ENCODE data around the gene ITSN1. TPM values are rescaled to one million over a fixed set of nuclear protein-coding genes. Genes with fewer than 3 reads are reported as not detected.

Gene ITSN1
- total and polyA plus RNA-seq, 7 donors = 10.8 to 45.4 (median 35.7) TPM

GRCh38 chr21:33774551-33774950 lies 132.2 kb downstream of the ITSN1 start:
- H3K36me3 ChIP-seq = peaks cover 9 to 63% (median 21%) of the 10 kb centered on the region in 4 donors
- peaks cover 0 to 3% (median 0%) of the 10 kb centered on the region in 4 donors for H3K4me1 ChIP-seq
- no peak overlapping the region for H3K27ac ChIP-seq
- no peaks in the 10 kb centered on the region for H3K27me3 ChIP-seq
- H3K9me3 ChIP-seq = peaks cover 0 to 4% (median 0%) of the 10 kb centered on the region in 4 donors
- 83 to 88% methylated on average over 4 of the region's 4 CpGs for WGBS, 2 donors
- H3K4me3 ChIP-seq = no peak overlapping the region
- no peak for TF ChIP-seq POLR2A (IDR thresholded peaks at IDR 0.05)
- no peak for TF ChIP-seq POLR2AphosphoS5 (IDR thresholded peaks at IDR 0.05)
- intact Hi-C loops (cut with DNase I) = no loop called here
- DNase-seq = no peak

- peaks cover 9 to 65% (median 21%) of the 10 kb centered on the region in 4 donors for H3K36me3 ChIP-seq
- DNase-seq = no peak
- intact Hi-C loops (cut with DNase I) = no loop called here
- no peak overlapping the region for H3K4me3 ChIP-seq
- H3K9me3 ChIP-seq = peaks cover 0 to 4% (median 0%) of the 10 kb centered on the region in 4 donors
- TF ChIP-seq CTCF (IDR thresholded peaks at IDR 0.05) (no peak), POLR2AphosphoS5 (IDR thresholded peaks at IDR 0.05) (no peak), EP300 (IDR thresholded peaks at IDR 0.05) (no peak)
- no peak overlapping the region for H3K27ac ChIP-seq
- no peaks in the 10 kb centered on the region for H3K27me3 ChIP-seq
- WGBS, 2 donors = 47 to 76% methylated on average over 2 of the region's 2 CpGs
- H3K4me1 ChIP-seq = peaks cover 0 to 3% (median 0%) of the 10 kb centered on the region in 4 donors
Observed at GRCh38 chr21:33775100-33775828, 133.0 kb downstream of the ITSN1 start.

GRCh38 chr21:33780631-33781030 lies 138.3 kb downstream of the ITSN1 start:
- H3K4me3 ChIP-seq = no peak overlapping the region
- intact Hi-C loops (cut with DNase I) = no loop called here
- DNase-seq = no peak
- no peak for TF ChIP-seq POLR2A (IDR thresholded peaks at IDR 0.05)
- no peak for TF ChIP-seq POLR2AphosphoS5 (IDR thresholded peaks at IDR 0.05)
- no peaks in the 10 kb centered on the region for H3K27me3 ChIP-seq
- peaks cover 0 to 39% (median 1%) of the 10 kb centered on the region in 4 donors for H3K36me3 ChIP-seq
- H3K9me3 ChIP-seq = peaks cover 0 to 4% (median 0%) of the 10 kb centered on the region in 4 donors
- no peaks in the 10 kb centered on the region for H3K4me1 ChIP-seq
- H3K27ac ChIP-seq = no peak overlapping the region
- 92 to 93% methylated on average over 2 of the region's 2 CpGs for WGBS, 2 donors

GRCh38 chr21:33781121-33781520 lies 138.8 kb downstream of the ITSN1 start:
- H3K9me3 ChIP-seq = peaks cover 0 to 4% (median 0%) of the 10 kb centered on the region in 4 donors
- peaks cover 0 to 38% (median 0%) of the 10 kb centered on the region in 4 donors for H3K36me3 ChIP-seq
- intact Hi-C loops (cut with DNase I) = no loop called here
- 94 to 96% methylated on average over 2 of the region's 2 CpGs for WGBS, 2 donors
- no peak for TF ChIP-seq POLR2A (IDR thresholded peaks at IDR 0.05)
- TF ChIP-seq CTCF (IDR thresholded peaks at IDR 0.05) = no peak
- TF ChIP-seq POLR2AphosphoS5 (IDR thresholded peaks at IDR 0.05) = no peak
- no peak for TF ChIP-seq EP300 (IDR thresholded peaks at IDR 0.05)
- DNase-seq = no peak
- H3K27ac ChIP-seq = no peak overlapping the region
- no peaks in the 10 kb centered on the region for H3K4me1 ChIP-seq
- no peaks in the 10 kb centered on the region for H3K27me3 ChIP-seq
- no peak overlapping the region for H3K4me3 ChIP-seq

- Histone ChIP-seq H3K27me3 (no peaks in the 10 kb centered on the region), H3K27ac (no peak overlapping the region), H3K4me1 (no peaks in the 10 kb centered on the region), H3K4me3 (no peak overlapping the region), H3K36me3 (peaks cover 0 to 38% (median 0%) of the 10 kb centered on the region in 4 donors), H3K9me3 (peaks cover 0 to 4% (median 0%) of the 10 kb centered on the region in 4 donors)
- DNase-seq = no peak
- WGBS, 2 donors = 58 to 88% methylated on average over 2 of the region's 2 CpGs
- intact Hi-C loops (cut with DNase I) = no loop called here
- TF ChIP-seq EP300 (IDR thresholded peaks at IDR 0.05) = no peak
- no peak for TF ChIP-seq POLR2AphosphoS5 (IDR thresholded peaks at IDR 0.05)
- TF ChIP-seq CTCF (IDR thresholded peaks at IDR 0.05) = no peak
- no peak for TF ChIP-seq POLR2A (IDR thresholded peaks at IDR 0.05)
Observed at GRCh38 chr21:33783187-33783979, 141.1 kb downstream of the ITSN1 start.
